Measurements from ENCODE around the gene CRMP1. TPM values are rescaled to one million over a fixed set of nuclear protein-coding genes. Genes with fewer than 3 reads are reported as not detected.

The CRMP1 gene
- total RNA-seq, 2 experiments from 2014 or later = not detected

DNA sequence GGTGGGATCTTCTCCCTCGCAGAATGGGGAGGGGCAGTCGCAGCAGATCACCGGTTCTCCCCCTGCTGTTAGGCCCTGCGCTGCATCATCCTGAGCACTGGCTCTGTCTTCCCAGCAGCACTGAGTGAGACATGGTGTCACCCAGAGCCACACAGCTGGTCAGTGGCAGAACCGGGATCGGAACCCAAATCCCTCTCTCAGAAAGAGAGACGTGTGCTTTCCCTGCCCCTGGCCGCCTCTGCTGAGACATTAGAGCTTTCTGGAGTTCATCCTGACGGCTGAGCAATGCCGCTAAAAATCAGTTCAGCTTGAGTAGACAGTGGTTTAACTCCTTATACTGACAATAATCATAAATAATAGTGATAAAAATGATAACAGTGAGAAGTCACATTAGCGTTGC, 93.9 kb downstream of the CRMP1 start:
- no peaks in the 10 kb centered on the region for H3K9me3 Mint-ChIP-seq
- Histone ChIP-seq H3K36me3 (ENCODE audit: insufficient read depth, low read length) (no peaks in the 10 kb centered on the region), H3K4me1 (ENCODE audit: insufficient read depth, low read length) (no peaks in the 10 kb centered on the region), H3K9me3 (ENCODE audit: control insufficient read depth in 1 of 2, insufficient read depth in 1 of 2, low read length in 2 of 2) (peaks cover 0 to 13% of the 10 kb centered on the region in 2 experiments), H3K27me3 (ENCODE audit: control insufficient read depth in 1 of 2, insufficient read depth in 2 of 2, low read length in 2 of 2) (no peaks in the 10 kb centered on the region), H3K4me3 (ENCODE audit: low read length) (no peak overlapping the region), H3K27ac (ENCODE audit: low read depth in 1 of 2, low read length in 2 of 2) (no peak overlapping the region)
- H3K36me3 Mint-ChIP-seq (ENCODE audit: low read depth) = no peaks in the 10 kb centered on the region
- no peak overlapping the region for H3K4me3 Mint-ChIP-seq
- TF ChIP-seq, protein P1, sequence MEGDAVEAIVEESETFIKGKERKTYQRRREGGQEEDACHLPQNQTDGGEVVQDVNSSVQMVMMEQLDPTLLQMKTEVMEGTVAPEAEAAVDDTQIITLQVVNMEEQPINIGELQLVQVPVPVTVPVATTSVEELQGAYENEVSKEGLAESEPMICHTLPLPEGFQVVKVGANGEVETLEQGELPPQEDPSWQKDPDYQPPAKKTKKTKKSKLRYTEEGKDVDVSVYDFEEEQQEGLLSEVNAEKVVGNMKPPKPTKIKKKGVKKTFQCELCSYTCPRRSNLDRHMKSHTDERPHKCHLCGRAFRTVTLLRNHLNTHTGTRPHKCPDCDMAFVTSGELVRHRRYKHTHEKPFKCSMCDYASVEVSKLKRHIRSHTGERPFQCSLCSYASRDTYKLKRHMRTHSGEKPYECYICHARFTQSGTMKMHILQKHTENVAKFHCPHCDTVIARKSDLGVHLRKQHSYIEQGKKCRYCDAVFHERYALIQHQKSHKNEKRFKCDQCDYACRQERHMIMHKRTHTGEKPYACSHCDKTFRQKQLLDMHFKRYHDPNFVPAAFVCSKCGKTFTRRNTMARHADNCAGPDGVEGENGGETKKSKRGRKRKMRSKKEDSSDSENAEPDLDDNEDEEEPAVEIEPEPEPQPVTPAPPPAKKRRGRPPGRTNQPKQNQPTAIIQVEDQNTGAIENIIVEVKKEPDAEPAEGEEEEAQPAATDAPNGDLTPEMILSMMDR (IDR thresholded peaks at IDR 0.05) = no peak
- ATAC-seq (ENCODE audit: poor library complexity) = no peak
- ChIA-PET CTCF (no interaction called here), POLR2A (no interaction called here)
- no peak overlapping the region for H3K27ac Mint-ChIP-seq
- H3K4me1 Mint-ChIP-seq (ENCODE audit: low read depth) = no peaks in the 10 kb centered on the region
- DNase-seq = no peak
- intact Hi-C loops (cut with DNase I, micrococcal nuclease) = no loop called here
- H3K27me3 Mint-ChIP-seq = no peaks in the 10 kb centered on the region

DNA sequence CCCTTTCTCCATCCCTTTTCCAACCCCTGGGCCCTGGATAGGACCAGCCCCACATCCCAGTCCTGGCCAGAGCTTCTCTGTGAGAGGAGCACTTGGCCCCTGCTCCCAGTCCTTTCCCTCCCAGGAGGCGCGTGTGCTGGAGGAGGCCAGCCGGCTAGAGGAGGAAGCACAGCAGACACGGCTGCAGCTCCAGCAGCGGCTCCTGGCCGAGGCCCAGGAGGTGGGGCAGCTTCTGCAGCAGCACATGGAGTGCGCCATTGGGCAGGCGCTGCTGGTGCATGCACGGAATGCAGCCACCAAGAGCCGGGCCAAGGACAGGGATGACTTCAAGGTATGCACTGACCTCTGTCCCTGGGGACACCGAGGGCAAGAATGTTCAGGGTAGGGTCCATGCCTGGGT, 94.4 kb downstream of the CRMP1 start:
- Mint-ChIP-seq H3K27me3 (no peaks in the 10 kb centered on the region), H3K9me3 (no peaks in the 10 kb centered on the region), H3K4me3 (no peak overlapping the region), H3K4me1 (ENCODE audit: low read depth) (no peaks in the 10 kb centered on the region), H3K36me3 (ENCODE audit: low read depth) (no peaks in the 10 kb centered on the region), H3K27ac (no peak overlapping the region)
- H3K36me3 ChIP-seq (ENCODE audit: insufficient read depth, low read length) = no peaks in the 10 kb centered on the region
- no peak overlapping the region for H3K4me3 ChIP-seq (ENCODE audit: low read length)
- CTCF ChIA-PET = no interaction called here
- POLR2A ChIA-PET = no interaction called here
- ATAC-seq (ENCODE audit: poor library complexity) (no peak), DNase-seq (no peak)
- intact Hi-C loops (cut with DNase I, micrococcal nuclease) = no loop called here
- peaks cover 0 to 13% of the 10 kb centered on the region in 2 experiments for H3K9me3 ChIP-seq (ENCODE audit: control insufficient read depth in 1 of 2, insufficient read depth in 1 of 2, low read length in 2 of 2)
- H3K27ac ChIP-seq (ENCODE audit: low read depth in 1 of 2, low read length in 2 of 2) = no peak overlapping the region
- H3K4me1 ChIP-seq (ENCODE audit: insufficient read depth, low read length) = no peaks in the 10 kb centered on the region
- TF ChIP-seq, protein P1 (IDR thresholded peaks at IDR 0.05) = no peak
- H3K27me3 ChIP-seq (ENCODE audit: control insufficient read depth in 1 of 2, insufficient read depth in 2 of 2, low read length in 2 of 2) = no peaks in the 10 kb centered on the region

DNA sequence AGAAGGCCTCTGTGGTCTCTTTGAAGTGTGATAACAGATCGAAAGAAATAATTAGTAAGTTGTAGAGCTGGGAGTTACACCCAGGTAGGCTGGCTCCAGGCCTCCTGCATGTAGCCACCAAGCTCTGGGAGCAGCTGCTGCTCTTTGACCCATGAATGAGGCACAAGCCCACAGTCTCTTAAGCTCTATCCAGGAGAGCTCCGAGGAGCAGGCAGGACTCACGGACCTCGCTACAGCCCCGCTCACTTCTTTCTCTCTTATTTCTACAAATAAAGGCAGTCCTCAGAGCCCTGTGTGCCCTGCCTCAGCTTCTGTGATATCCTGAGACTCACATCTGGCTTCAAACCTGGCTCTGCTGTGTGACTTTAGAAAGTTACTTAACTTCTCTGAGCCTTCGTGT, 95.0 kb downstream of the CRMP1 start:
- H3K4me1 Mint-ChIP-seq (ENCODE audit: low read depth) = no peaks in the 10 kb centered on the region
- Histone ChIP-seq H3K9me3 (ENCODE audit: control insufficient read depth in 1 of 2, insufficient read depth in 1 of 2, low read length in 2 of 2) (peaks cover 0 to 13% of the 10 kb centered on the region in 2 experiments), H3K27me3 (ENCODE audit: control insufficient read depth in 1 of 2, insufficient read depth in 2 of 2, low read length in 2 of 2) (no peaks in the 10 kb centered on the region), H3K36me3 (ENCODE audit: insufficient read depth, low read length) (no peaks in the 10 kb centered on the region), H3K27ac (ENCODE audit: low read depth in 1 of 2, low read length in 2 of 2) (no peak overlapping the region), H3K4me1 (ENCODE audit: insufficient read depth, low read length) (no peaks in the 10 kb centered on the region), H3K4me3 (ENCODE audit: low read length) (no peak overlapping the region)
- no peaks in the 10 kb centered on the region for H3K9me3 Mint-ChIP-seq
- TF ChIP-seq, protein P1 (IDR thresholded peaks at IDR 0.05) = no peak
- no peaks in the 10 kb centered on the region for H3K36me3 Mint-ChIP-seq (ENCODE audit: low read depth)
- no peaks in the 10 kb centered on the region for H3K27me3 Mint-ChIP-seq
- ATAC-seq (ENCODE audit: poor library complexity) (no peak), DNase-seq (no peak)
- H3K27ac Mint-ChIP-seq = no peak overlapping the region
- ChIA-PET CTCF (no interaction called here), POLR2A (no interaction called here)
- no peak overlapping the region for H3K4me3 Mint-ChIP-seq
- intact Hi-C loops (cut with DNase I, micrococcal nuclease) = no loop called here
